HG03439 (cell line): ENCODE results near the gene SLCO4A1.
"Not testable (repeated sequence)": the region's sequence is repeated elsewhere in the genome, so short reads cannot be mapped to it uniquely, and the experiment has no call there.

ENCODE experiments used
- ATAC-seq: cut with Tn5 transposase; IDR thresholded peaks from one replicate; pipeline ENCODE4 v1.9.1; 2021; ENCODE audit warnings: mild to moderate bottlenecking, moderate library complexity; ENCODE audit not compliant: unreplicated experiment

Gene SLCO4A1

DNA sequence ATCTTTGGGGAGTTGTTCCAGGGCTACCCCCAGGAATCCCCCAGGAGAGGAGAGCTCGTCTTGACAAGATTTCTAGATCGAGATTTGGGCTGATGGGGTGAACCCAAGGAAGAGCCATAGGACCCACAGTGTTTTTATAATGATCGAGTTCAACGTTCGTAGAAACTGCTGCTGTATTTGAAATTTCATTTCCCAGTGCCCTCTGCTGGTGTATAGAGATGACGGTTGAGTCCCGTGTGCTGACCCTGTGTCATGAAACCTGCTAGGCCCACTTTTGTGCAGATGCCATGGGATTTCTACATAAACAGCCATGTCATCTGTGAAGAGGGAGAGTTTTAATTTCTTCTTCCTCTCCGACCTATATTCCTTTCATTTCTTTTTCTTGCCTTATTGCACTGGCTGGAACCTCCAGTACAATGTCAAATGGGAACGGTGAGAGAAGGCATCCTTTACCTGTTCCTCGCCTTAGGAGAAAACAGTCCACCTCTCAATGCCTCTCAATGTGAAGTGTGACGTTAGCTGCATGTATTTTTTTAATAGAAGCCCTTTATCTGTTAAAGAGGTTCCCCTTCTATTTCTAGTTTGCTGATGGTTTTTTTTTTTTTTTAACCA is 37.8 kb downstream of the SLCO4A1 start:
- ATAC-seq = no peak

DNA sequence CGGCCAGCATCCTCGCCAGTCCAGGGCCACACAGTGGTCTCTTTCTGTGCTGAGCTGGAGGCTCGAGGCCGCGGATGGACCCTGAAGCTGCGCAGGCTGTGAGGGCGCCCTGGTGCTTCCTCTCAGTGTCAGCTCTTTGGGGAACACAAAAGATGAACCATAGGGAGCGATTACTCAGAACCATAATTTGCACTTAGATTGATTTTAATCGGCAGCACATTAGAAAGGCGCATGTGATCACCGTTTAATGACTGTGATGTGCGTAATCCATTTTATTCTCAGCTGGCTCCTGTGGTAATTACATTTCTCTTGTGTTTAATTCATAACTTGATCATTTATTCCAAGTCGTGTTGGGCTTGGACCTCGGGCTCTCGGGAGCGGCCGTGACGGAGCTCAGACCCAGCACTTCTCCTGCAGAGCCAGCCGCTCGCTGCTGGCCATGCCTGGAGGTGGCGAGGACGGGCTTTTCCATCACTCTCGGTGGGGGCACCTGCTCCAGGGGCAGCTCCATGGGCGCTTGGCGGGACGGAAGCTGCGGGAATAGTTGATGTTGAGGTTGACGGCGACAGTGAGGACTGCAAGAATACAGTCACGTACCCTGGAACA is 40.7 kb downstream of the SLCO4A1 start:
- no peak for ATAC-seq

DNA sequence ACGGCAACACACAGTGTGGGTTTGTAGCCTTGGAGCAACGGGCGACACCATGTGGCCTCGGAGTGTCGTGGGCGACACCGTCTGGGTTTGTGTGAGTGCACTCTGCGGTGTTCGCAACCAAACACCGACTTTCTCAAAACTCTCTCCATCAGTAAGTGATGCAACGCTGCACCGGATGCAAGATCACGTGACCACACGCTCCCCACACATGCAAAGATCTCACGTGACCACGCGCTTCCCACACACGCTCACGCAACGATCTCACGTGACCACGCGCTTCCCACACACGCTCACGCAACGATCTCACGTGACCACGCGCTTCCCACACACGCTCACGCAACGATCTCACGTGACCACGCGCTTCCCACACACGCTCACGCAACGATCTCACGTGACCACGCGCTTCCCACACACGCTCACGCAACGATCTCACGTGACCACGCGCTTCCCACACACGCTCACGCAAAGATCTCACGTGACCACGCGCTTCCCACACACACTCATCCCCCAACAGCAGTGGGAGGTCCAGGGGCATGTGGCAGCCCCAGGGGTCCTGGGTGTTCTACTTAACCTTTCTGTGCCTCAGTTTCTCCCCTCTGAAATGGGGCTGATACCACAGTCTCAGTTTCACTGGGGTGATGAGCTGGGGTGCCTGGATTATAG is 41.5 kb downstream of the SLCO4A1 start:
- not testable (repeated sequence) for ATAC-seq

DNA sequence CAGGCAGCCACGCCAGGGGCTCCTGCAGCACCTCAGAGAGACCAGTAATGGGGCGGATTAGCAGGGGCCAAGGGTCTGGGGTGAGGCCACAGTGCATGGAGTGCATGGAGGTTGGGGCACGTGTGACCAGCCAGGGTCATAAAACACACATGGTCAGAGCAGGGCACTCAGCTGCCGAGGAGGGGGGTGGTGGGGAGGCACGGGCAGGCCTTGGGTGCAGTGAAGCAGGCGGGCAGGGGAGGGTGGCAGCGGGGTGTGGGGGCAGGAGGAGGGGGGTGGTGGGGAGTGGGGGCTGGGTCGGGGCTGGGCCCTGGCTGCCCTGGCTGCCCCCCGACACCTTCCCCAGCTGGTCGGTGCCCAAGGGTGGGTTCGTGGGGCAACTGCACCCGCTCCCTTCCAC is 42.7 kb downstream of the SLCO4A1 start:
- no peak for ATAC-seq

DNA sequence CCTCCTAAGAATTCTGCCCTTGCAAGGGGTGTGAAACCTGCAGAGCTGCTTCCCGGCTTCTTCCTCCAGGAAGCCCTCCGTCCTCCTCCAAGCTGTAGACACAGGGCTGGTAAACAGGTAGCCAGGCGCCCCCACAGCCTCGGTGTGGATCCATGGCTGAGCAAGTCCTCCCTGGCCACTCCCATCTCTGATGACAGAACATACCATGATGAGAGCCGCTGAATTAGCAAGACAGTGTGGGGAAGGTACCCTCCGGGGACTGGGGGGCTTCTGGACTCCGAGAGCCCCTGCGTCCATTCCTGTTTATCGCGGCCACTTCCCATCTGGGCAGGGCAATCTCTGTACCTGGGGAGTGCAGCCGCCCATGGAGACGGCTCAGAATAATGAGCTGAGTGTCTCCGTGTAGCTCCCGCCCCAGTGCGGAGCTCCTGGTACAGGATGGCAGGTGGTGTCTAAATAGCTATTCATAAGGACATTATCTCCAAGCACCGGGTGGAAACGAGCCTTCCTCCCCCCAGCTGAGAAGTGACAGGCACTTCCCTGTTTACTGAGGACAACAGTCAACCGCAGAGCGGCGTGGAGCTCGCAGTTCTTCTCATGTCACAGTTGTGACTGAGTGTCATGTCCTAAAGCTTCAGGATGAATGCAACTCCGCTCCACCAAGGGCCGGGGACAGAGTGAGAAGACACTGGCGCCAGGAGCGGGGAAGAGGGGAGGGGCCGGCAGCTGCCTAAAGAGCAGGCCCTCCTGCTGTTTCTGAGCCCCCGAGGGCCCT is 43.7 kb downstream of the SLCO4A1 start:
- ATAC-seq = no peak

DNA sequence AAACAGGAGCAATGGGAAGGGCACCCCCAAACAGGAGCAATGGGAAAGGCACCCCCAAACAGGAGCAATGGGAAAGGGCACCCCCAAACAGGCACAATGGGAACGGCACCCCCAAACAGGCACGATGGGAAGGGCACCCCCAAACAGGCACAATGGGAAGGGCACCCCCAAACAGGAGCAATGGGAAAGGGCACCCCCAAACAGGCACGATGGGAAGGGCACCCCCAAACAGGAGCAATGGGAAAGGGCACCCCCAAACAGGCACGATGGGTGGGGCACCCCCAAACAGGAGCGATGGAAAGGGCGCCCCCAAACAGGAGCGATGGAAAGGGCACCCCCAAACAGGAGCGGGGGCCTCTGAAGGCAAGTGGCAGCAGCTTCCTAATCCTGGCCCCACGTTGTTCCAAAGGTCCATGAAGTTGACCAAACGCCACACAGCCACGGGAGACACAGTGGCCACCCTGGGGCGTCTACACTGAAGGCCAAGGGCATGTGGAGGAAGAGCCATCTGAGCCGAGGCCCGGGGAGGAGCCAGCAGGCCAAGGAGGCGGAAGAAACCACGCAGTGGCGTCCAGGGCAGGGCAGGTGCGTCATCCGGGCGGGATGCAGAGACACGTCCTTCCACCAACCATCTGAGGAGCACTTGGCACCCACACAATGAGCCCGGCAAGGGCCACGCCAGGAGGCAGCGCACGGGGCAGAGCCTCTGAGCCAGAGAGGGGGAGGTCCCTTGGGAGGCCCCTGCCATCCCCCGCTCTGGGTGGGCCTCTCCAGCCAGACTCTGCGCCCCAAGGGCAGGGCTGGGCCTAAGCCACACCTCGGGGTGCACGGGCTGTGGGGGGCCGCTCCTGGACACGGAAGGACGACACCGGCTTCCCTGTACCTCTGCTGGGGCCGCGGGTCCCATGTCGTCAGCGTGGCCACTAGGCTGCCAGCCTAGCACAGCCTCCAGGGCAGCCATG is 44.8 kb downstream of the SLCO4A1 start:
- no peak for ATAC-seq

DNA sequence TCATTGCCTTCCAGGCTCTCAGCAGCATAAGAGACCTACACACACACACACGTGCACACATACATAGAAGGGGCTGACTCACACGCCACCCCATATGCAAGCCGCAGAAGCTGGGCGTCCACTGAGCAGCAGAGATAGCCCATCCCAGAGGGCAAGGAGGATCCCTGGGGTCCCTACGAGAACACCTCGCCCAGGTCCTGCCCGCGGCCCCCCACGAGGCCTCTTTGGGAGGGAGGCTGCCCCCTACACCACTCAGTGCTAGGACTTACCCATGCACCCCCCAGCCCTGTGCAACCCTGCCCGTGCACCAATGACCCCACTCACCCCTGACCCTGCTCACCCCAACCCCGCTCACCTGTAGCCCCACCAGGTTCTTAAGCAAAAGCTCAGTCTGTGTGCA is 45.8 kb downstream of the SLCO4A1 start:
- no peak for ATAC-seq

DNA sequence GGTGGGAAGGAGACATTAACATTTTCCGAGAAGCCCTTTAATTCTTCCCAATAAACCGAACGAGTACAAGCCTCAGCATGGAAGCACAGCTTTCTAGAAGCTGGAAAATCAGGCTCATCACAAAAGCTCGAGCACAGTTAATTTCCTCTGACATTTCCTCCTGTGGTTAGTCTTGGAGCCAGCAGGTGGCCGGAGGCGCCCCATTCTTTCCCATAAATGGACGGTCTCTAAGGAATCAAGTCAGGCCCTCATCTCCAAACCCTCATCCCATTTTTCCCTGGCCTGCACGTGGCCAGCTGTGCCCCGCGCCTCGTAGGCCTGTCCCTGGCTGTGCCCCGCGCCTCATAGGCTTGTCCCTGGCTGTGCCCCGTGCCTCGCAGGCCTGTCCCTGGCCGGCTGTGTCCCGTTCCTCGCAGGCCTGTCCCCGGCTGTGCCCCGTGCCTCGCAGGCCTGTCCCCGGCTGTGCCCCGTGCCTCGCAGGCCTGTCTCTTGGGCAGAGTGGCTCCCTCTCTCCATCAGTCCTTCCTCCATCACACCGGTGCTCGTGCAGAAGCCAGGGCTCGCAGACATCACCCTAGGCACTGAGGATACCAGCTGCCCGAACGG is 46.7 kb downstream of the SLCO4A1 start:
- ATAC-seq = no peak

DNA sequence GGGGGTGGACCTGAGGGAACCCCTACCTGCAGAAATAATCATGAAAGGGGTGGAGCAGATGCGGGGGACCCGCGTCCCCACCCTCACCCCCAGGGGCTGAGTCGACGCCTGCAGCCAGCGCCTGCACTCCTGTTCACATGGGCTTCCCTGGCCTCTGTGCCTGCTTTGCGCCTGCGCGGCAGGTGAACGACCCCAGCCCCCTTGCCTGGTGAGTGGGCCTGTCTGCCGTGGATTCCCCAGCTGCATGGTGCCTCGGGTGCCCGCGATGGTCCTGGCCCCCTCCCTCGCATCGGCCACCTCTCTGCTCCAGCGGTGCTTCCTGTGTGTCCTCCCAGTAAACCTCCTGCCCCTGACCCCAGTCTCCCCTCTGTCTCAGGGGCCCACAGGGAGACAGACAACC is 47.6 kb downstream of the SLCO4A1 start:
- no peak for ATAC-seq

DNA sequence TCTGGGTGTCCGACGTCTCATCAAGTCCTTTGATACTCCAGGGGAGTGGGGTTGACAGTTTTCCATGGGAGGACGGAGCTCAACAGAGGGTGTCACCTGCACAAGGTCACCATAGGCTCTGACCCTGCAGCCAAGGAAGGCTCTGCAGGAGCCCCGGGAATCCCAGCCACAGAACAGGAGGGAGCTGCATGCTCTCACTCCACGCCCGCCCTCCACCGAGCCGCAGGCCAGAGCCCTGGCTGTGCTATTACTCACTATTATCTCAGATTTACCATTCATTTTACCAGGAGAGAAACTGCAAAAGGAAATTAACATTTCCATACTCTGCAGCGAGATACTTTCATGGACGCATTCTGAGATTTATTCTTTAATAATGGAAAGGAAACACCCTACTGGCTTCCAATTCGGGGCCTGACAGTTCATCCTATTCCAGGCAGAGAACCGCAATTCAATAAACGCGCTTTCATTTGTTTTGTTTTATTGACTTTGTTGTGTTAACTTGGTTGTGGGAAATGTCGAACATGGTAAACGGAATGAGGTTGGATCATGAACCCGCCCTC is 48.0 kb downstream of the SLCO4A1 start:
- no peak for ATAC-seq

DNA sequence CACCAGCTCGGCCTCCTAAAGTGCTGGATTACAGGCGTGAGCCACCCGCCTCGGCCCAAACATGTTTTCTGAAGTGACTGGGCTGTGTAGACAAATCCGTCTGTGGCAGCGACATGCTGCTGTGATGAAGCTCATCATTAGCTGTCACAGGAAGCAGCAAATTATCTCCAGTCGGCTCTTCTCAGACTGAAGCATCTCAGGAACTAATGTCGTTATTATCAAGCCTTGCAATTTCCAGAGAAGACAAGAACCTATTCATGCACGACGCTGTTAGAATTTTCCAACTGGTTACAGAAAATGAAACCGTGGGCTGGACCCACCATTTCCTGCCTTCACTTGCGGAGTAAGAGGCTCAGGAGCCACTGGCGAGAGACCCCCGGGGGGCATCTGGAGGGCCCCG is 49.2 kb downstream of the SLCO4A1 start:
- no peak for ATAC-seq

DNA sequence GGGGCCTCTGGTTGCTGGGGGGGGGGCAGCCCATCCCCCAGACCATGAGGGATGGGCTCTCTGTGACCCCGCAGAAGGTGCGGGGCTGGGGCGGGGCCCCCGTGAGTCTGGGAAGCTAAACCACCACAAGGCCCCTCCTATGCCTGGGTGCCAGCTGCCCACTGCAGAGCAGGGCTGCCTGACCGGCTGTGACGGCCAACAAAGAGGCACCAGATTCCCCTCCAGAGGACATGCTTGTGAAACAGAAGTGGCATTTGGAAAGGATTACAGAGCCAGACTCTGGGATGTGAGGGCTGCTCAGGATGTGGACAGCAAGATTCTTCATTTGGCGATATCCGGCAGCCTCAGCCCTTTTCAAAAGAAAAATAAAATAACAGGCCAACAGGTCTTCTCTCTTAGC is 49.9 kb downstream of the SLCO4A1 start:
- no peak for ATAC-seq

DNA sequence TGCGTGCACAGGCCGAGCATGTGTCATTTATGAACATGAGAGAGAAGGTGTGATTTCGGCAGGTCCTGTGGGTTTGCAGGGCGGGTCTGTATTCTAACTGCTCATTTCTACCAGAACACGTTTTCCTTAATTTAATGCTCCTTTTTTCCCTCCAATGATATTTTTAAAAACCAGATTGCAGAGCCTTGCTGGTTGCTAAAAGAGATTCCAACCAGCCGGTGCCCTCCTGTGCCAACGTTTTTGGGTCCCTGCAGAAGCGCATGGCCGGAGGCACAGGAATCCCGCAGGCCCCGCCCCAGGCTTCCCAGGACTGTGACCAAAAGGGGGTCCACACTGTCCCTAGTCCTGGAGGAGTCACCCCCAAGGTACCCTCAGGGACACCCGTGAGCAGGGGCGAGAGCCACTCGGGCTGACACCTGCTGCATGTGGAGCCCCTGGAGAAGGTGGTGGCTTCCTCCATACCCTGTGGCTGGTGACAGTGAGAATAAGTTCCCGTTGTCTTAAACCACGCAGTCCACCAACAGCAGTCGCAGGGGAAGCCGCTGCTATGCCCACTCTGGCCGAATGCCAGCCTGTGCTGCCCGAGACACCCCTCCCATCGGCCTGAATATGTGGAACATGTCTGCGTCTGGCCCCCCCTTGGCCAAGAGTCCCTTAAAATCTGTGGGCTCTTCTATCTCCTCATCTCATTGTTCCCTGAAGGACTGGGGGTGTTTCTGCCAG is 50.7 kb downstream of the SLCO4A1 start:
- ATAC-seq = no peak

DNA sequence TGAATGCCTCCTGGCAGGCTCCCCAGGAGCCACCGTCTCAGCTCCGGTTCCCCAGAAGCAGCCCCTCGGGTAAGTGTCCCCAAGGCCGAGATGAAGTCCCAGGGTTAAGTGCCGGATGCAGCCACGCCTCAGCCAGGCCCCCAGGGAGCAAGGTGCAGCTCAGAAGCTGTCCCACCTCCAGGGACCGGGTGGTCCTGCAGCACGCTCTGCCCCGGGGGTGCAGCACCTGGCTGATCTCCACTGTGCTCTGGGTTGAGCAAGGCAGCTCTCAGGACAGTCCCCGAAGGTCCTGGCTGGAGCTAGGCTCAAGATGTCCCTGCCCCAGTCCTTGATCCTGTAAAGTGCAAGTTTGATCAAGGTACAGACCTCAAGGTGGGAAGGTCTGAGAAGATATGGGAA is 51.2 kb downstream of the SLCO4A1 start:
- no peak for ATAC-seq

DNA sequence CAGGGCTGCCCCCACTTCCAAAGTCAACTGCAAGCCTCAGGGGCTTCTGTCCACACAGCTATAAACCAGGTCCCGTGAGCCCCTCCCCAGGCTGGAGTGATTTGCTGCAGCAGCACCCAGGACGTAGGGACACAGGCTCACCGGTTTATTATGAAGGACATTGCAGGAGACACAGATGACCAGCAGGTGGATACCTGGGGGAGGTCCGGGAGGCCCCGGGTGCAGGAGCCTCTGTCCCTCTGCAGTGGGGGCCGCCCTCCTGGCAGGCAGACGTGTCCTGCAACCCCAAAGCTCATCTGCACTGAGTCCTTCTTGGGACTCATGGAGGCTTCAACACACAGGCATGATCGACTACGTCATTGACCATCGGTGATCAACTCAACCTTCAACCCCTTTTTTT is 51.8 kb downstream of the SLCO4A1 start:
- ATAC-seq = no peak

DNA sequence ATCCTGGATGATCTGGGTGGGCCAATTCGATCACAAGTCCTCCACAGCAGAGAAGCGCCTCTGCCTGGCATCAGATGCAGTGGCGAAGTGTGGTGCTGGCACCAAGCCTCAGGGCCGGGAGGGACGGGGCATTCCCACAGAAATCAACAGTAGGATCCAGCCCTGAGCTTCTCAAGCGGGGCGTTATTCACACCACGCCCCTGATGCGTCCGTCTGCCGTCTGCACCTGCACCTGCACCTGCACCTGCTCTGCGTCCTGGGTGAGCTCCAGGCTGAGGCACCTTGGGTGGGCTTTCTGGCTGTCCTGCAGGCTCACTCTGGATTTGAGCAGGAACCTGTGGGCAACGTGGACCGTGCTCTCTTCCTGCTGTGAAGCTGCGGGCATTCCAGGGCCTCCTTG is 52.6 kb downstream of the SLCO4A1 start:
- no peak for ATAC-seq

DNA sequence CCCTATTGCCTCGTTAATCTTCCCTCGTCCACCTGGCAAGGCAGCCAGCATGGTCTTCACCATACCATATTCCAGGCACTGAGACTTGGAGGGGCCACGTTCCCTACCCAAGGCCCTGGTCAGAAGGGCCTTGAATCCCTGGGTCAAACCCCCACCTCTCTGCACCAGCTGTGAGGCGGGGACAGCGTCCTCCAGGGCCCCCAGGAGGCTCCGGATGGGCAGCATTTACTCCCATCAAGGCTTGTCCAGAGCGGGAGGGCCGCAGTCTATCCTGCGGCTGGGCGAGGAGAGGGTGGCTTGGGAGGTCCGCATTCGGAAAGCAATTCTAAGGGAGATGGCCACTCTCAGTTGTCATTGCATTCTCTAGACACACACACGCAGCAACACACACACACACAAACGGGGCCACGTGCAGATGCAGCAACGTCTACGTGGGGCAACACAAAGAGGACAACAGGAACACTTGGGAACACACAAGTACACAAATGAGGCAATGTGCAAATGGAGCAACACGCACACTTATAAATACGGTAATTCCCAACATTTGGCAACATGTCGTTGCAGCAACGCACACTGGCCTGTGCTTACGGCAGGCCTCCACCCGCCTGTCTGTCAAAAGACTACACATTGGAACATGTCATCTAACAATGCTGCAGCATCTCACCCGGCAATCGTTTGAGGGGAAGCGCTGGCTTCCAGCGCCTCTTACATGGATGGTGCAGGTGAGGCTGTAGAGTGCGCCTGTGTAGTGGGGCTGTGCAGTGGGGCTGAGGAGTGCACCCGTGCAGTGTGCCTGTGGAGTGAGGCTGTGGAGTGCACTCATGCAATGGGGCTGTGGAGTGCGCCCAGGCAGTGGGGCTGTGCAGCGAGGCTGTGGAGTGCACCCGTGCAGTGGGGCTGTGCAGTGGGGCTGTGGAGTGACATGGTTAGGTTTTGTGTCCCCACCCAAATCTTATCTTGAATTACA is 53.4 kb downstream of the SLCO4A1 start:
- ATAC-seq = no peak

DNA sequence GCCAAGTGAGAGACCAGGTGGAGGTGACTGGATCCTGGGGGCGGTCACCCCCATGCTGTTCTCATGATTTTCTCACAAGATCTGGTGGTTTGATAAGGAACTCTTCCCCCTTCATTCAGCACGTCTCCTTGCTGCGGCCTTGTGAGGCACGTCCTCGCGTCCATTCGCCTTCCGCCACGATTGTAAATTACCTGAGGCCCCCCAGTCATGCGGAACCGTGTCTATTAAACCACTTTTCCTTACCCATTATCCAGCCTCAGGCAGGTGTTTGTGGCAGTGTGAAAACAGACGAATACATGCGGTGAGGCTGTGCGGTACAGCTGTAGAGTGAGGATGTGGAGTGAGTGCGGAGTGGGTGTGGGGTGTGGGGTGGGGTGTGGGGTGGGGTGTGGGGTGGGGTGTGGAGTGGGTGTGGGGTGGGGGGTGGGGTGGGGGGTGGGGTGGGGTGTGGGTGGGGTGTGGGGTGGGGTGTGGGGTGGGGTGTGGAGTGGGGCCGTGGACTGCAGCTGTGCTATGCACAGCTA is 54.2 kb downstream of the SLCO4A1 start:
- ATAC-seq = no peak
